ENCODE data around the gene RDH16. TPM values are rescaled to one million over a fixed set of nuclear protein-coding genes. Genes with fewer than 3 reads are reported as not detected.

RDH16 gene
- total RNA-seq, 4 donors from 2014 or later, result 0.29 to 2.1 (median 1.3) TPM

- no peak overlapping the region for H3K4me3 ChIP-seq
- no peak overlapping the region for H3K27ac ChIP-seq
- TF ChIP-seq CTCF (IDR thresholded peaks at IDR 0.05) (no peak), POLR2A (IDR thresholded peaks at IDR 0.05) (no peak)
- no peak for DNase-seq
- H3K4me1 ChIP-seq, result peaks cover 0 to 4% of the 10 kb centered on the region in 2 donors
- intact Hi-C loops (cut with DNase I; ENCODE audit: low total_unique reads), result no loop called here
- no peaks in the 10 kb centered on the region for H3K27me3 ChIP-seq
- H3K9me3 ChIP-seq, result no peaks in the 10 kb centered on the region
- no peaks in the 10 kb centered on the region for H3K36me3 ChIP-seq
Observed at GRCh38 chr12:57003395-57003794, 46.0 kb upstream of the RDH16 start.

- intact Hi-C loops (cut with DNase I; ENCODE audit: low total_unique reads), result no loop called here
Observed at GRCh38 chr12:57001448-57001906, 44.1 kb upstream of the RDH16 start.

GRCh38 chr12:57000393-57000792 is 43.0 kb upstream of the RDH16 start:
- DNase-seq, result no peak
- intact Hi-C loops (cut with DNase I; ENCODE audit: low total_unique reads), result no loop called here
- no peak for TF ChIP-seq CTCF (IDR thresholded peaks at IDR 0.05)
- no peak for TF ChIP-seq POLR2A (IDR thresholded peaks at IDR 0.05)

More at GRCh38 chr12:57001448-57001906, 44.1 kb upstream of the RDH16 start:
- no peak overlapping the region for H3K27ac ChIP-seq
- peak; percentile 42 to 57 for DNase-seq
- H3K4me3 ChIP-seq, result no peak overlapping the region
- H3K4me1 ChIP-seq, result no peaks in the 10 kb centered on the region
- H3K9me3 ChIP-seq, result no peaks in the 10 kb centered on the region
- no peaks in the 10 kb centered on the region for H3K27me3 ChIP-seq
- no peaks in the 10 kb centered on the region for H3K36me3 ChIP-seq
- TF ChIP-seq POLR2A (IDR thresholded peaks at IDR 0.05) (no peak), CTCF (IDR thresholded peaks at IDR 0.05) (peak; percentile 42 to 70 (median 50))

GRCh38 chr12:56999456-56999855 is 42.0 kb upstream of the RDH16 start:
- H3K4me3 ChIP-seq, result no peak overlapping the region
- TF ChIP-seq CTCF (IDR thresholded peaks at IDR 0.05) (no peak), POLR2A (IDR thresholded peaks at IDR 0.05) (no peak)
- no peak overlapping the region for H3K27ac ChIP-seq
- no peaks in the 10 kb centered on the region for H3K9me3 ChIP-seq
- H3K27me3 ChIP-seq, result no peaks in the 10 kb centered on the region
- H3K36me3 ChIP-seq, result no peaks in the 10 kb centered on the region
- intact Hi-C loops (cut with DNase I; ENCODE audit: low total_unique reads), result no loop called here
- no peaks in the 10 kb centered on the region for H3K4me1 ChIP-seq
- DNase-seq, result no peak

More at GRCh38 chr12:57000393-57000792, 43.0 kb upstream of the RDH16 start:
- Histone ChIP-seq H3K27ac (no peak overlapping the region), H3K4me1 (no peaks in the 10 kb centered on the region), H3K9me3 (no peaks in the 10 kb centered on the region), H3K27me3 (no peaks in the 10 kb centered on the region), H3K36me3 (no peaks in the 10 kb centered on the region), H3K4me3 (no peak overlapping the region)

GRCh38 chr12:56998981-56999380 is 41.6 kb upstream of the RDH16 start:
- Histone ChIP-seq H3K4me3 (no peak overlapping the region), H3K4me1 (no peaks in the 10 kb centered on the region), H3K27me3 (no peaks in the 10 kb centered on the region), H3K27ac (no peak overlapping the region), H3K36me3 (no peaks in the 10 kb centered on the region), H3K9me3 (no peaks in the 10 kb centered on the region)
- DNase-seq, result no peak
- intact Hi-C loops (cut with DNase I; ENCODE audit: low total_unique reads), result no loop called here
- no peak for TF ChIP-seq CTCF (IDR thresholded peaks at IDR 0.05)
- TF ChIP-seq POLR2A (IDR thresholded peaks at IDR 0.05), result no peak
